Activated naive CD8-positive, alpha-beta T cell treated with anti-CD3 and anti-CD28 coated beads for 36 hours (primary cell): ENCODE results near the gene ADGRL3. TPM values are rescaled to one million over a fixed set of nuclear protein-coding genes. Genes with fewer than 3 reads are reported as not detected.

Experiments
- DNase-seq: peaks from one replicate; pipeline ENCODE4 v3.0.0; 2021
- H3K27ac Mint-ChIP-seq: one replicate; pipeline ENCODE4 v1.8.0; 2022; ENCODE audit warnings: mild to moderate bottlenecking, moderate library complexity, mixed read lengths
- H3K27me3 Mint-ChIP-seq: one replicate; pipeline ENCODE4 v1.8.0; 2022; ENCODE audit warnings: mild to moderate bottlenecking, mixed read lengths
- H3K36me3 Mint-ChIP-seq: one replicate; pipeline ENCODE4 v1.8.0; 2021; ENCODE audit warnings: mild to moderate bottlenecking, mixed read lengths
- H3K4me1 Mint-ChIP-seq: one replicate; pipeline ENCODE4 v1.8.0; 2021; ENCODE audit warnings: mixed read lengths
- H3K4me3 Mint-ChIP-seq: one replicate; pipeline ENCODE4 v1.8.0; 2022; ENCODE audit warnings: mild to moderate bottlenecking, moderate library complexity, mixed read lengths
- H3K9me3 Mint-ChIP-seq: one replicate; pipeline ENCODE4 v1.8.0; 2022; ENCODE audit warnings: mixed read lengths
- total RNA-seq, 2 experiments: library from RNA; stranded (reverse); gene quantifications; one replicate each; pipeline ENCODE4 v1.2.3, GENCODE V29; 2021

Gene ADGRL3
- total RNA-seq: not detected

- Mint-ChIP-seq H3K27ac (no peak within 1 kb of the TSS), H3K4me3 (no peak within 1 kb of the TSS), H3K36me3 (peaks cover 1% of the 10 kb centered on the region), H3K27me3 (peaks cover 54% of the 10 kb centered on the region), H3K9me3 (no peaks in the 10 kb centered on the region), H3K4me1 (peaks cover 3% of the 10 kb centered on the region)
- DNase-seq: no peak
These were observed at the start of gene ADGRL3 for GRCh38 chr4:61200187-61200915. TSS of gene ADGRL3 (plus strand) at chr4:61200326.

GRCh38 chr4:61152433-61152832 is 47.7 kb upstream of the ADGRL3 start:
- H3K27me3 Mint-ChIP-seq: no peaks in the 10 kb centered on the region
- H3K4me1 Mint-ChIP-seq: no peaks in the 10 kb centered on the region
- H3K36me3 Mint-ChIP-seq: no peaks in the 10 kb centered on the region
- H3K9me3 Mint-ChIP-seq: peaks cover 10% of the 10 kb centered on the region
- DNase-seq: no peak
- no peak overlapping the region for H3K4me3 Mint-ChIP-seq
- H3K27ac Mint-ChIP-seq: no peak overlapping the region

- H3K27ac Mint-ChIP-seq: no peak overlapping the region
- H3K27me3 Mint-ChIP-seq: no peaks in the 10 kb centered on the region
- H3K9me3 Mint-ChIP-seq: peaks cover 2% of the 10 kb centered on the region
- H3K4me1 Mint-ChIP-seq: no peaks in the 10 kb centered on the region
- no peak for DNase-seq
- H3K4me3 Mint-ChIP-seq: no peak overlapping the region
- H3K36me3 Mint-ChIP-seq: no peaks in the 10 kb centered on the region
These were observed 39.6 kb upstream of the ADGRL3 start for GRCh38 chr4:61160478-61160877.

- H3K27ac Mint-ChIP-seq: no peak overlapping the region
- H3K4me3 Mint-ChIP-seq: no peak overlapping the region
- no peaks in the 10 kb centered on the region for H3K4me1 Mint-ChIP-seq
These were observed 38.0 kb upstream of the ADGRL3 start for GRCh38 chr4:61162116-61162515.

GRCh38 chr4:61173799-61174198 is 26.3 kb upstream of the ADGRL3 start:
- H3K36me3 Mint-ChIP-seq: no peaks in the 10 kb centered on the region
- no peak overlapping the region for H3K27ac Mint-ChIP-seq
- H3K4me1 Mint-ChIP-seq: no peaks in the 10 kb centered on the region
- no peaks in the 10 kb centered on the region for H3K9me3 Mint-ChIP-seq
- H3K27me3 Mint-ChIP-seq: no peaks in the 10 kb centered on the region
- no peak overlapping the region for H3K4me3 Mint-ChIP-seq
- DNase-seq: no peak

More at GRCh38 chr4:61162116-61162515, 38.0 kb upstream of the ADGRL3 start:
- DNase-seq: no peak
- no peaks in the 10 kb centered on the region for H3K36me3 Mint-ChIP-seq
- no peaks in the 10 kb centered on the region for H3K27me3 Mint-ChIP-seq
- peaks cover 2% of the 10 kb centered on the region for H3K9me3 Mint-ChIP-seq

- Mint-ChIP-seq H3K27me3 (no peaks in the 10 kb centered on the region), H3K36me3 (no peaks in the 10 kb centered on the region), H3K27ac (no peak overlapping the region), H3K9me3 (no peaks in the 10 kb centered on the region), H3K4me3 (no peak overlapping the region), H3K4me1 (no peaks in the 10 kb centered on the region)
- no peak for DNase-seq
These were observed 24.6 kb upstream of the ADGRL3 start for GRCh38 chr4:61175495-61175894.

- Mint-ChIP-seq H3K4me1 (no peaks in the 10 kb centered on the region), H3K9me3 (no peaks in the 10 kb centered on the region), H3K4me3 (no peak overlapping the region), H3K36me3 (no peaks in the 10 kb centered on the region), H3K27me3 (no peaks in the 10 kb centered on the region), H3K27ac (no peak overlapping the region)
- DNase-seq: no peak
These were observed 22.8 kb upstream of the ADGRL3 start for GRCh38 chr4:61177367-61177766.

- H3K27me3 Mint-ChIP-seq: no peaks in the 10 kb centered on the region
These were observed 19.7 kb upstream of the ADGRL3 start for GRCh38 chr4:61180405-61180804.

GRCh38 chr4:61182915-61183314 is 17.2 kb upstream of the ADGRL3 start:
- H3K4me3 Mint-ChIP-seq: no peak overlapping the region
- peaks cover 7% of the 10 kb centered on the region for H3K9me3 Mint-ChIP-seq

More at GRCh38 chr4:61180405-61180804, 19.7 kb upstream of the ADGRL3 start:
- no peaks in the 10 kb centered on the region for H3K4me1 Mint-ChIP-seq
- no peaks in the 10 kb centered on the region for H3K36me3 Mint-ChIP-seq
- no peak overlapping the region for H3K27ac Mint-ChIP-seq
- peaks cover 7% of the 10 kb centered on the region for H3K9me3 Mint-ChIP-seq
- H3K4me3 Mint-ChIP-seq: no peak overlapping the region
- no peak for DNase-seq

GRCh38 chr4:61185288-61185687 is 14.8 kb upstream of the ADGRL3 start:
- no peak overlapping the region for H3K27ac Mint-ChIP-seq
- peaks cover 7% of the 10 kb centered on the region for H3K9me3 Mint-ChIP-seq
- H3K4me1 Mint-ChIP-seq: no peaks in the 10 kb centered on the region
- H3K4me3 Mint-ChIP-seq: no peak overlapping the region
- DNase-seq: no peak
- H3K27me3 Mint-ChIP-seq: no peaks in the 10 kb centered on the region
- no peaks in the 10 kb centered on the region for H3K36me3 Mint-ChIP-seq

More at GRCh38 chr4:61182915-61183314, 17.2 kb upstream of the ADGRL3 start:
- DNase-seq: no peak
- no peaks in the 10 kb centered on the region for H3K36me3 Mint-ChIP-seq
- no peak overlapping the region for H3K27ac Mint-ChIP-seq
- no peaks in the 10 kb centered on the region for H3K27me3 Mint-ChIP-seq
- H3K4me1 Mint-ChIP-seq: no peaks in the 10 kb centered on the region

GRCh38 chr4:61192392-61192791 is 7.7 kb upstream of the ADGRL3 start:
- DNase-seq: no peak
- Mint-ChIP-seq H3K9me3 (no peaks in the 10 kb centered on the region), H3K4me1 (no peaks in the 10 kb centered on the region), H3K27ac (no peak overlapping the region), H3K27me3 (no peaks in the 10 kb centered on the region), H3K36me3 (no peaks in the 10 kb centered on the region), H3K4me3 (no peak overlapping the region)

- Mint-ChIP-seq H3K27ac (no peak overlapping the region), H3K27me3 (peaks cover 3% of the 10 kb centered on the region), H3K36me3 (no peaks in the 10 kb centered on the region), H3K4me3 (no peak overlapping the region), H3K9me3 (no peaks in the 10 kb centered on the region), H3K4me1 (no peaks in the 10 kb centered on the region)
- no peak for DNase-seq
These were observed 6.3 kb upstream of the ADGRL3 start for GRCh38 chr4:61193863-61194262.

GRCh38 chr4:61194571-61194970 is 5.6 kb upstream of the ADGRL3 start:
- Mint-ChIP-seq H3K36me3 (no peaks in the 10 kb centered on the region), H3K27ac (no peak overlapping the region), H3K4me1 (no peaks in the 10 kb centered on the region), H3K9me3 (no peaks in the 10 kb centered on the region), H3K4me3 (no peak overlapping the region), H3K27me3 (peaks cover 9% of the 10 kb centered on the region)
- DNase-seq: no peak

GRCh38 chr4:61195101-61195500 is 5.0 kb upstream of the ADGRL3 start:
- H3K27me3 Mint-ChIP-seq: peaks cover 13% of the 10 kb centered on the region
- no peaks in the 10 kb centered on the region for H3K36me3 Mint-ChIP-seq
- no peaks in the 10 kb centered on the region for H3K9me3 Mint-ChIP-seq

GRCh38 chr4:61198686-61199085 is 1.4 kb upstream of the ADGRL3 start:
- H3K27ac Mint-ChIP-seq: no peak overlapping the region
- H3K9me3 Mint-ChIP-seq: no peaks in the 10 kb centered on the region
- DNase-seq: no peak
- no peak overlapping the region for H3K4me3 Mint-ChIP-seq
- peaks cover 3% of the 10 kb centered on the region for H3K4me1 Mint-ChIP-seq
- H3K27me3 Mint-ChIP-seq: peaks cover 48% of the 10 kb centered on the region
- H3K36me3 Mint-ChIP-seq: peaks cover 1% of the 10 kb centered on the region

More at GRCh38 chr4:61195101-61195500, 5.0 kb upstream of the ADGRL3 start:
- Mint-ChIP-seq H3K4me3 (no peak overlapping the region), H3K4me1 (no peaks in the 10 kb centered on the region), H3K27ac (no peak overlapping the region)
- DNase-seq: no peak

GRCh38 chr4:61199873-61200186 is 296 bp upstream of the ADGRL3 start:
- no peak for DNase-seq
- H3K36me3 Mint-ChIP-seq: peaks cover 1% of the 10 kb centered on the region
- H3K4me3 Mint-ChIP-seq: no peak overlapping the region
- no peak overlapping the region for H3K27ac Mint-ChIP-seq
- H3K27me3 Mint-ChIP-seq: peaks cover 54% of the 10 kb centered on the region
- no peaks in the 10 kb centered on the region for H3K9me3 Mint-ChIP-seq
- peaks cover 3% of the 10 kb centered on the region for H3K4me1 Mint-ChIP-seq
